Neutrophil (primary cell): Measurements from ENCODE around the gene GRM3.

ENCODE experiments used
- H3K27ac ChIP-seq: fragments of 200-600 bp; sonication (generic); 2 replicates; pipeline ENCODE4 v1.5.1; 2016; ENCODE audit warnings: mild to moderate bottlenecking, moderate library complexity
- H3K27me3 ChIP-seq: fragments of 200-600 bp; sonication (generic); 2 replicates; pipeline ENCODE4 v1.6.0; 2016; ENCODE audit warnings: mild to moderate bottlenecking
- H3K36me3 ChIP-seq: fragments of 200-600 bp; sonication (generic); 2 replicates; pipeline ENCODE4 v1.5.1; 2017
- H3K4me1 ChIP-seq, 2 experiments: fragments of 200-600 bp in 1 of 2; sonication (generic) in 1 of 2; 1 replicate in 1 of 2; 2 replicates in 1 of 2; pipeline versions ENCODE4 v1.5.1 to v1.6.1; 2013 to 2016; ENCODE audit warnings: low read depth in 1 of 2, low read length in 1 of 2, mild to moderate bottlenecking in 1 of 2, moderate library complexity in 1 of 2; ENCODE audit not compliant: control insufficient read depth in 1 of 2, insufficient read depth in 1 of 2
- H3K4me3 ChIP-seq, 2 experiments: fragments of 200-600 bp in 1 of 2; sonication (generic) in 1 of 2; 1 replicate in 1 of 2; 2 replicates in 1 of 2; pipeline ENCODE4 v1.5.1; 2013 to 2016; ENCODE audit warnings: low read depth in 1 of 2, low read length in 1 of 2, mild to moderate bottlenecking in 1 of 2, moderate library complexity in 1 of 2
- H3K9me3 ChIP-seq: fragments of 200-600 bp; sonication (generic); 2 replicates; pipeline ENCODE4 v1.5.1; 2016
- CTCF ChIP-seq: fragments of 200-600 bp; sonication (generic); IDR thresholded peaks from 2 replicates; pipeline ENCODE4 v1.5.1; 2016; ENCODE audit warnings: antibody characterized with exemption

Gene GRM3

GRCh38 chr7:86904949-86905834, 261.5 kb downstream of the GRM3 start:
- no peaks in the 10 kb centered on the region for H3K27me3 ChIP-seq
- no peaks in the 10 kb centered on the region for H3K4me1 ChIP-seq
- no peaks in the 10 kb centered on the region for H3K9me3 ChIP-seq
- no peaks in the 10 kb centered on the region for H3K36me3 ChIP-seq
- H3K27ac ChIP-seq: no peak overlapping the region
- no peak for TF ChIP-seq CTCF
- H3K4me3 ChIP-seq: no peak overlapping the region

GRCh38 chr7:86908948-86909347, 265.2 kb downstream of the GRM3 start:
- Histone ChIP-seq H3K27ac (no peak overlapping the region), H3K4me1 (no peaks in the 10 kb centered on the region), H3K27me3 (no peaks in the 10 kb centered on the region), H3K36me3 (no peaks in the 10 kb centered on the region), H3K9me3 (no peaks in the 10 kb centered on the region), H3K4me3 (no peak overlapping the region)
- no peak for TF ChIP-seq CTCF

GRCh38 chr7:86911659-86912058, 267.9 kb downstream of the GRM3 start:
- H3K36me3 ChIP-seq: no peaks in the 10 kb centered on the region
- no peaks in the 10 kb centered on the region for H3K9me3 ChIP-seq
- no peak overlapping the region for H3K27ac ChIP-seq
- no peaks in the 10 kb centered on the region for H3K4me1 ChIP-seq
- no peaks in the 10 kb centered on the region for H3K27me3 ChIP-seq
- no peak for TF ChIP-seq CTCF
- no peak overlapping the region for H3K4me3 ChIP-seq

GRCh38 chr7:86913709-86914108, 270.0 kb downstream of the GRM3 start:
- Histone ChIP-seq H3K9me3 (no peaks in the 10 kb centered on the region), H3K4me3 (no peak overlapping the region), H3K36me3 (no peaks in the 10 kb centered on the region), H3K27me3 (no peaks in the 10 kb centered on the region), H3K27ac (no peak overlapping the region), H3K4me1 (no peaks in the 10 kb centered on the region)
- no peak for TF ChIP-seq CTCF
